Mucosa of rectum (tissue), 2 donors: ENCODE results near the gene KIF5C.

Experiments used
- H3K27ac ChIP-seq, 2 donors: one replicate each; pipeline ENCODE4 v1.7.0; 2013; ENCODE audit warnings: inconsistent platforms in 2 of 2, low read depth in 2 of 2, low read length in 2 of 2
- H3K27me3 ChIP-seq, 2 donors: one replicate each; pipeline ENCODE4 v1.7.0; 2013; ENCODE audit warnings: low read length in 2 of 2; ENCODE audit not compliant: control insufficient read depth in 2 of 2, insufficient read depth in 2 of 2
- H3K36me3 ChIP-seq, 2 donors: one replicate each; pipeline ENCODE4 v1.7.0; 2013; ENCODE audit warnings: low read length in 2 of 2; ENCODE audit not compliant: control insufficient read depth in 2 of 2, insufficient read depth in 2 of 2
- H3K4me1 ChIP-seq, 2 donors: one replicate each; pipeline ENCODE4 v1.7.0; 2013; ENCODE audit warnings: low read length in 2 of 2, mild to moderate bottlenecking in 1 of 2; ENCODE audit not compliant: control insufficient read depth in 2 of 2, insufficient read depth in 2 of 2
- H3K4me3 ChIP-seq, 2 donors: one replicate each; pipeline ENCODE4 v1.7.0; 2013; ENCODE audit warnings: low read length in 2 of 2
- H3K9ac ChIP-seq, 2 donors: one replicate each; pipeline ENCODE4 v1.7.0; 2013; ENCODE audit warnings: low read length in 2 of 2, low read depth in 1 of 2, mild to moderate bottlenecking in 1 of 2
- H3K9me3 ChIP-seq, 2 donors: one replicate each; pipeline ENCODE4 v1.7.0; 2013; ENCODE audit warnings: low read length in 2 of 2; ENCODE audit not compliant: control insufficient read depth in 2 of 2
- donor health status: healthy.
- donor health status: Normal muscosa, but diverticular disease.

Gene KIF5C

GRCh38 chr2:148955798-148956197 is 80.8 kb downstream of the KIF5C start:
- no peak overlapping the region for H3K9ac ChIP-seq
- H3K4me1 ChIP-seq: no peaks in the 10 kb centered on the region
- no peaks in the 10 kb centered on the region for H3K36me3 ChIP-seq
- no peaks in the 10 kb centered on the region for H3K27me3 ChIP-seq
- no peak overlapping the region for H3K27ac ChIP-seq
- H3K9me3 ChIP-seq: no peaks in the 10 kb centered on the region
- H3K4me3 ChIP-seq: no peak overlapping the region

DNA sequence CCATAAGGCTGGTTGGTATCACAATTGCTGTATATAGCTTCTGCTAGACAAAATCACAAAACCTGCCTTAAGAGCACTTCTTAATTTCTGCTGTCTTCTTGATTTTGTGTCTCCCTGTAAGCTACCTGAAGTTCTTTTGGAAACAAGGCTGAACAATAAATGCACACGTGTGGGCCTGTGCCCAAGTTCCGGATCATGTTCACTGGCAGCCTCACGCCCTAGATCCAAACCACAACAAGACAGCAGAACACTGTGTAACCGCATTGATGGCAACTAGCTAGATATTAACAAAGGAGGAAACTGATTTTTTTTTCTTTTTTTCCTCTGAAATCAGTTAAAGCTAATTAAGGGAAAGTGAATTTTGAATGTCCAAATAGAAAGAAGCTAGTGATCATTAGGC is 82.0 kb downstream of the KIF5C start:
- H3K4me1 ChIP-seq: no peaks in the 10 kb centered on the region
- no peak overlapping the region for H3K27ac ChIP-seq
- H3K9me3 ChIP-seq: no peaks in the 10 kb centered on the region
- no peaks in the 10 kb centered on the region for H3K27me3 ChIP-seq
- no peak overlapping the region for H3K9ac ChIP-seq
- H3K36me3 ChIP-seq: no peaks in the 10 kb centered on the region
- H3K4me3 ChIP-seq: no peak overlapping the region

- H3K4me3 ChIP-seq: no peak overlapping the region
- H3K36me3 ChIP-seq: no peaks in the 10 kb centered on the region
- H3K27me3 ChIP-seq: no peaks in the 10 kb centered on the region
- no peak overlapping the region for H3K9ac ChIP-seq
- no peaks in the 10 kb centered on the region for H3K9me3 ChIP-seq
- no peaks in the 10 kb centered on the region for H3K4me1 ChIP-seq
- no peak overlapping the region for H3K27ac ChIP-seq
These were observed 84.7 kb downstream of the KIF5C start for GRCh38 chr2:148959745-148960144.

DNA sequence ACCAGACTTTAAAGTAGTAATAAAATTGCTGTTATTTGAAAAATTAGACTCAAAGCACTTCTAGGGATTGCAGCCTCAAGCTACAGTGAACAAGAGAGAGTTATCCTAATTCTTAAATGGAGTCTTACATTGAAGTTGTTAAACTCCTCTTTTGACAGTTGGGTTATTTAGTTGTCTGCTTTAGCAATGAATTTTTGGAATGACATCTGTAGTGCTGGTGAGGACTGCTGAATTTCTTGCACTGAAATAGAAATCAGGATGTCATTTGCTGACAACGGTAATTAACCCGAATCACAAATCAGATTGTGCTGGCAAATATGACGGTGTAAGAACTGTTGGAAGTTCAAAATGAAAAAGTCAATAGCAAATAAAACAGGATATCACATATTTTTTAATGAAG is 85.5 kb downstream of the KIF5C start:
- Histone ChIP-seq H3K4me3 (no peak overlapping the region), H3K4me1 (no peaks in the 10 kb centered on the region), H3K27me3 (no peaks in the 10 kb centered on the region), H3K9ac (no peak overlapping the region), H3K27ac (no peak overlapping the region), H3K9me3 (no peaks in the 10 kb centered on the region), H3K36me3 (no peaks in the 10 kb centered on the region)

GRCh38 chr2:148963461-148963860 is 88.4 kb downstream of the KIF5C start:
- Histone ChIP-seq H3K36me3 (no peaks in the 10 kb centered on the region), H3K4me3 (no peak overlapping the region), H3K9ac (no peak overlapping the region), H3K27me3 (no peaks in the 10 kb centered on the region), H3K27ac (no peak overlapping the region), H3K9me3 (no peaks in the 10 kb centered on the region), H3K4me1 (no peaks in the 10 kb centered on the region)

GRCh38 chr2:148965623-148966437 is 90.8 kb downstream of the KIF5C start:
- Histone ChIP-seq H3K4me1 (no peaks in the 10 kb centered on the region), H3K27ac (no peak overlapping the region), H3K36me3 (no peaks in the 10 kb centered on the region), H3K27me3 (no peaks in the 10 kb centered on the region), H3K9me3 (no peaks in the 10 kb centered on the region), H3K4me3 (no peak overlapping the region), H3K9ac (no peak overlapping the region)

- no peaks in the 10 kb centered on the region for H3K9me3 ChIP-seq
- H3K4me1 ChIP-seq: no peaks in the 10 kb centered on the region
- no peak overlapping the region for H3K27ac ChIP-seq
- no peak overlapping the region for H3K9ac ChIP-seq
- no peaks in the 10 kb centered on the region for H3K36me3 ChIP-seq
- H3K27me3 ChIP-seq: no peaks in the 10 kb centered on the region
- no peak overlapping the region for H3K4me3 ChIP-seq
These were observed 91.4 kb downstream of the KIF5C start for GRCh38 chr2:148966438-148966758.

DNA sequence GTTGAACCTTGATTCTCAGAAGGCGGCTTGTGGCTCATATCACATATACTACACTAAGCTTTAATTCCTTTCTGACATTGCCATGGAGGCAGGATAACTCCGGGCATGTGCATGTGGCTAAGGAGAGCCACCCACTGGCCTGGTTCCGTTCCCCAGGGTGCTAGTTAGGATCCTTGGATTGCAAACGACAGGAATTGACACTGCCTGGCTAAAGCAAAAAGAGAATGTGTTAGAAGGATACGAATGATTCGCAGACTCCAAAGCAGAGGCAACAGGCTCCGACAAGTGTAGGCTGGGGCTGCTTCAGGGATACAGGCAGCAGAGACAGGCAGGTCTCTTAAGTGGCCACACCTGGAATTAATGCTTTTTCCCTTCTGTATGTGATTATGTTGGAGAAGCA is 92.0 kb downstream of the KIF5C start:
- no peaks in the 10 kb centered on the region for H3K4me1 ChIP-seq
- H3K27me3 ChIP-seq: no peaks in the 10 kb centered on the region
- no peak overlapping the region for H3K9ac ChIP-seq

DNA sequence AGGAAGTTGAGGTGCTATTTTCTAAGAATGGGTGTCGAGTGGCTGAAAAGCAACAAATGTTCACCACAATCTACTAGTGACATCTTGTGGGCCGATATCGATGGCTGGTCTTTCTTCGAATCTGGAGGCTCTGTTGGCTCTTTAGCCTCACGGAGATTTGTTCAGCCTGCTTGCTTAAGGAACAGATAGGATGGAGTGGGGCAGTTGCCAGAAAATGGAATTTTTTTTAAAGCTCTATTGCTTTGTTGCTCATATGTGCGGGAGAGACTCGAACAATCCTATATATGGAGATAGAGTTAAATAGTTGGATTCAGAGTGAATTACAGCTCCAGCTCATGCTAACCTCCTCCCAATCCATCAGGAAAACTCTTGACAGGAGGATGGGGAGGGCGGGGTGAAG is 92.6 kb downstream of the KIF5C start:
- H3K9me3 ChIP-seq: no peaks in the 10 kb centered on the region
- no peak overlapping the region for H3K4me3 ChIP-seq
- no peaks in the 10 kb centered on the region for H3K27me3 ChIP-seq
- no peaks in the 10 kb centered on the region for H3K36me3 ChIP-seq
- H3K4me1 ChIP-seq: no peaks in the 10 kb centered on the region
- H3K9ac ChIP-seq: no peak overlapping the region
- H3K27ac ChIP-seq: no peak overlapping the region

More for the DNA sequence above, 92.0 kb downstream of the KIF5C start:
- H3K36me3 ChIP-seq: no peaks in the 10 kb centered on the region
- H3K27ac ChIP-seq: no peak overlapping the region
- no peaks in the 10 kb centered on the region for H3K9me3 ChIP-seq
- H3K4me3 ChIP-seq: no peak overlapping the region

- no peaks in the 10 kb centered on the region for H3K9me3 ChIP-seq
These were observed 93.3 kb downstream of the KIF5C start for GRCh38 chr2:148968301-148968700.

More at GRCh38 chr2:148968301-148968700, 93.3 kb downstream of the KIF5C start:
- Histone ChIP-seq H3K4me1 (no peaks in the 10 kb centered on the region), H3K27ac (no peak overlapping the region), H3K27me3 (no peaks in the 10 kb centered on the region), H3K4me3 (no peak overlapping the region), H3K36me3 (no peaks in the 10 kb centered on the region), H3K9ac (no peak overlapping the region)
